ENCODE results near the gene LSP1. TPM values are rescaled to one million over a fixed set of nuclear protein-coding genes. Genes with fewer than 3 reads are reported as not detected.

Gene LSP1
- polyA plus RNA-seq, 1 donor from 2014 or later, result not detected

- Histone ChIP-seq H2AFZ (ENCODE audit: low read depth, low read length) (no peak overlapping the region), H4K20me1 (ENCODE audit: insufficient read depth) (no peaks in the 10 kb centered on the region), H3K4me3 (ENCODE audit: low read length) (no peak overlapping the region), H3K27ac (ENCODE audit: low read length) (no peak overlapping the region), H3K4me2 (ENCODE audit: low read length) (no peak overlapping the region), H3K36me3 (ENCODE audit: insufficient read depth, low read length) (no peaks in the 10 kb centered on the region), H3K9ac (ENCODE audit: low read length) (no peak overlapping the region), H3F3A (ENCODE audit: insufficient read depth, low read length, poor library complexity, severe bottlenecking) (no peaks in the 10 kb centered on the region), H3K9me3 (ENCODE audit: low read length) (no peaks in the 10 kb centered on the region), H3K27me3 (ENCODE audit: insufficient read depth, low read depth, low read length) (no peaks in the 10 kb centered on the region), H3K79me2 (replicated peaks; ENCODE audit: insufficient read depth, low read length) (no peaks in the 10 kb centered on the region), H3K9me2 (ENCODE audit: insufficient read depth, low read length) (no peaks in the 10 kb centered on the region)
- TF ChIP-seq RAD21 (conservative IDR thresholded peaks at IDR 0.05) (no peak), TAF1 (IDR thresholded peaks at IDR 0.05; ENCODE audit: low read depth) (no peak), EZH2 (IDR thresholded peaks at IDR 0.05; ENCODE audit: borderline replicate concordance, insufficient read depth, low read length, poor library complexity, severe bottlenecking) (no peak), SMC3 (conservative IDR thresholded peaks at IDR 0.05; ENCODE audit: poor library complexity) (no peak), EP300 (conservative IDR thresholded peaks at IDR 0.05; ENCODE audit: poor library complexity, severe bottlenecking) (no peak), MXI1 (conservative IDR thresholded peaks at IDR 0.05; ENCODE audit: poor library complexity, severe bottlenecking) (no peak), POLR2AphosphoS5 (IDR thresholded peaks at IDR 0.05) (no peak)
- TF ChIP-seq, protein P1, sequence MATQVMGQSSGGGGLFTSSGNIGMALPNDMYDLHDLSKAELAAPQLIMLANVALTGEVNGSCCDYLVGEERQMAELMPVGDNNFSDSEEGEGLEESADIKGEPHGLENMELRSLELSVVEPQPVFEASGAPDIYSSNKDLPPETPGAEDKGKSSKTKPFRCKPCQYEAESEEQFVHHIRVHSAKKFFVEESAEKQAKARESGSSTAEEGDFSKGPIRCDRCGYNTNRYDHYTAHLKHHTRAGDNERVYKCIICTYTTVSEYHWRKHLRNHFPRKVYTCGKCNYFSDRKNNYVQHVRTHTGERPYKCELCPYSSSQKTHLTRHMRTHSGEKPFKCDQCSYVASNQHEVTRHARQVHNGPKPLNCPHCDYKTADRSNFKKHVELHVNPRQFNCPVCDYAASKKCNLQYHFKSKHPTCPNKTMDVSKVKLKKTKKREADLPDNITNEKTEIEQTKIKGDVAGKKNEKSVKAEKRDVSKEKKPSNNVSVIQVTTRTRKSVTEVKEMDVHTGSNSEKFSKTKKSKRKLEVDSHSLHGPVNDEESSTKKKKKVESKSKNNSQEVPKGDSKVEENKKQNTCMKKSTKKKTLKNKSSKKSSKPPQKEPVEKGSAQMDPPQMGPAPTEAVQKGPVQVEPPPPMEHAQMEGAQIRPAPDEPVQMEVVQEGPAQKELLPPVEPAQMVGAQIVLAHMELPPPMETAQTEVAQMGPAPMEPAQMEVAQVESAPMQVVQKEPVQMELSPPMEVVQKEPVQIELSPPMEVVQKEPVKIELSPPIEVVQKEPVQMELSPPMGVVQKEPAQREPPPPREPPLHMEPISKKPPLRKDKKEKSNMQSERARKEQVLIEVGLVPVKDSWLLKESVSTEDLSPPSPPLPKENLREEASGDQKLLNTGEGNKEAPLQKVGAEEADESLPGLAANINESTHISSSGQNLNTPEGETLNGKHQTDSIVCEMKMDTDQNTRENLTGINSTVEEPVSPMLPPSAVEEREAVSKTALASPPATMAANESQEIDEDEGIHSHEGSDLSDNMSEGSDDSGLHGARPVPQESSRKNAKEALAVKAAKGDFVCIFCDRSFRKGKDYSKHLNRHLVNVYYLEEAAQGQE (IDR thresholded peaks at IDR 0.05; ENCODE audit: borderline replicate concordance), result no peak
- TF ChIP-seq, protein P2, sequence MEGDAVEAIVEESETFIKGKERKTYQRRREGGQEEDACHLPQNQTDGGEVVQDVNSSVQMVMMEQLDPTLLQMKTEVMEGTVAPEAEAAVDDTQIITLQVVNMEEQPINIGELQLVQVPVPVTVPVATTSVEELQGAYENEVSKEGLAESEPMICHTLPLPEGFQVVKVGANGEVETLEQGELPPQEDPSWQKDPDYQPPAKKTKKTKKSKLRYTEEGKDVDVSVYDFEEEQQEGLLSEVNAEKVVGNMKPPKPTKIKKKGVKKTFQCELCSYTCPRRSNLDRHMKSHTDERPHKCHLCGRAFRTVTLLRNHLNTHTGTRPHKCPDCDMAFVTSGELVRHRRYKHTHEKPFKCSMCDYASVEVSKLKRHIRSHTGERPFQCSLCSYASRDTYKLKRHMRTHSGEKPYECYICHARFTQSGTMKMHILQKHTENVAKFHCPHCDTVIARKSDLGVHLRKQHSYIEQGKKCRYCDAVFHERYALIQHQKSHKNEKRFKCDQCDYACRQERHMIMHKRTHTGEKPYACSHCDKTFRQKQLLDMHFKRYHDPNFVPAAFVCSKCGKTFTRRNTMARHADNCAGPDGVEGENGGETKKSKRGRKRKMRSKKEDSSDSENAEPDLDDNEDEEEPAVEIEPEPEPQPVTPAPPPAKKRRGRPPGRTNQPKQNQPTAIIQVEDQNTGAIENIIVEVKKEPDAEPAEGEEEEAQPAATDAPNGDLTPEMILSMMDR (IDR thresholded peaks at IDR 0.05; ENCODE audit: poor library complexity, severe bottlenecking), result no peak
Measured at GRCh38 chr11:1906181-1906580, 53.3 kb downstream of the LSP1 start.

DNA sequence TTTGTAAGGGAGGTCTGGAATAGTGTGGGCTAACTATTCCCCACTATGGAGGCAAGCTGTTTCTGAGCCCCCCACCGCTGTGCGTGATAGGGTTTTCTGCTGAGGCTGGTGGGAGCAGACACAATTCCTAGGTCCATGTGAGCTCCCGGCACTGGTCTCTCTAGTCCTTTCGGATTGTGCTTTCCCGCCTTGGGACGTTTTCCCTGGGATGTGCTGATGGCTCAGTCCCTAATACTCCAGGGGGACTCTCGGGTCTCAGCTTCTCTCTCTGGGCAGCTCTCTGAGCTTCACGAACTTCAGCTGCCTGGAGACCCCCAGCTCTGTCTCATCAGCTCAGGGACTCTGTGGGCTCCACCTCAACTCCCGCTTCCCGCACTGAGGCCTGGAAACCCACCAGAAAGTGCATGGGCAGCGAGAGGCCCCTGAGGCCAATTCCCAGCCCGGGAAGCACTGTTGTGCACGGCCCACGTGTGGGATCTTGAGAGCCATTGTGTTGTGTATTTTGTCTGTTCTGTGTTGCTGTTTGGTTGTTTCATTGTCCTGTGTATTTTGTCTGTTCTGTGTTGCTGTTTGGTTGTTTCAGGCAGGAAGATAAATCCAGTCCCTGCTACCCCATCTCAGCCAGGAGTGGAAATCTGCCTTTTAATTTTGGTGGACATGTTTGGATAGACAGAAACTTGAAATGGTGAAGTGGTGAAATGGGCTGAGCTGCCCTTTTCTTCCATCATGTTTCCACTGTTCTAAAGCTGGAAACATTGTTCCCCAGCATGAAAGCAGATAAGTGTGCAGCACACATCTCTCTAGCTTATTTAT, 53.9 kb downstream of the LSP1 start:
- Histone ChIP-seq H3K36me3 (ENCODE audit: insufficient read depth, low read length) (no peaks in the 10 kb centered on the region), H3F3A (ENCODE audit: insufficient read depth, low read length, poor library complexity, severe bottlenecking) (no peaks in the 10 kb centered on the region), H2AFZ (ENCODE audit: low read depth, low read length) (no peak overlapping the region), H3K79me2 (replicated peaks; ENCODE audit: insufficient read depth, low read length) (no peaks in the 10 kb centered on the region), H3K9ac (ENCODE audit: low read length) (no peak overlapping the region), H3K4me3 (ENCODE audit: low read length) (no peak overlapping the region), H3K9me3 (ENCODE audit: low read length) (no peaks in the 10 kb centered on the region), H3K9me2 (ENCODE audit: insufficient read depth, low read length) (no peaks in the 10 kb centered on the region), H4K20me1 (ENCODE audit: insufficient read depth) (no peaks in the 10 kb centered on the region), H3K4me2 (ENCODE audit: low read length) (no peak overlapping the region), H3K27ac (ENCODE audit: low read length) (no peak overlapping the region), H3K27me3 (ENCODE audit: insufficient read depth, low read depth, low read length) (no peaks in the 10 kb centered on the region)
- TF ChIP-seq MXI1 (conservative IDR thresholded peaks at IDR 0.05; ENCODE audit: poor library complexity, severe bottlenecking), result no peak
- no peak for TF ChIP-seq EP300 (conservative IDR thresholded peaks at IDR 0.05; ENCODE audit: poor library complexity, severe bottlenecking)
- TF ChIP-seq, protein P2 (IDR thresholded peaks at IDR 0.05; ENCODE audit: poor library complexity, severe bottlenecking), result no peak
- no peak for TF ChIP-seq RAD21 (conservative IDR thresholded peaks at IDR 0.05)
- TF ChIP-seq POLR2AphosphoS5 (IDR thresholded peaks at IDR 0.05), result no peak
- no peak for TF ChIP-seq TAF1 (IDR thresholded peaks at IDR 0.05; ENCODE audit: low read depth)
- no peak for TF ChIP-seq EZH2 (IDR thresholded peaks at IDR 0.05; ENCODE audit: borderline replicate concordance, insufficient read depth, low read length, poor library complexity, severe bottlenecking)
- no peak for TF ChIP-seq SMC3 (conservative IDR thresholded peaks at IDR 0.05; ENCODE audit: poor library complexity)
- TF ChIP-seq, protein P1 (IDR thresholded peaks at IDR 0.05; ENCODE audit: borderline replicate concordance), result no peak

Measured in neural cell (in vitro differentiated cells).